Stomach smooth muscle (tissue), 2 donors: ENCODE data around the gene ABCA4.

Source experiments
- H3K27ac ChIP-seq: one replicate; pipeline ENCODE4 v1.7.0; 2013; ENCODE audit warnings: mild to moderate bottlenecking, low read length, inconsistent platforms
- H3K27me3 ChIP-seq, 2 donors: one replicate each; pipeline ENCODE4 v1.7.0; 2013; ENCODE audit warnings: low read length in 2 of 2; ENCODE audit not compliant: insufficient read depth in 2 of 2, control insufficient read depth in 1 of 2
- H3K36me3 ChIP-seq, 2 donors: one replicate each; pipeline ENCODE4 v1.7.0; 2013; ENCODE audit warnings: low read length in 2 of 2; ENCODE audit not compliant: control insufficient read depth in 2 of 2, insufficient read depth in 2 of 2
- H3K4me1 ChIP-seq: one replicate; pipeline ENCODE4 v1.7.0; 2013; ENCODE audit warnings: low read length; ENCODE audit not compliant: control insufficient read depth, insufficient read depth
- H3K4me3 ChIP-seq, 2 donors: one replicate each; pipeline ENCODE4 v1.7.0; 2013; ENCODE audit warnings: low read length in 2 of 2
- H3K9ac ChIP-seq, 2 donors: one replicate each; pipeline ENCODE4 v1.7.0; 2013; ENCODE audit warnings: low read length in 2 of 2, mild to moderate bottlenecking in 1 of 2
- H3K9me3 ChIP-seq, 2 donors: one replicate each; pipeline ENCODE4 v1.7.0; 2013; ENCODE audit warnings: low read length in 2 of 2; ENCODE audit not compliant: control insufficient read depth in 2 of 2
- donor health status: healthy.
- donor health status: Pancreatic carcinoma.

Gene ABCA4

DNA sequence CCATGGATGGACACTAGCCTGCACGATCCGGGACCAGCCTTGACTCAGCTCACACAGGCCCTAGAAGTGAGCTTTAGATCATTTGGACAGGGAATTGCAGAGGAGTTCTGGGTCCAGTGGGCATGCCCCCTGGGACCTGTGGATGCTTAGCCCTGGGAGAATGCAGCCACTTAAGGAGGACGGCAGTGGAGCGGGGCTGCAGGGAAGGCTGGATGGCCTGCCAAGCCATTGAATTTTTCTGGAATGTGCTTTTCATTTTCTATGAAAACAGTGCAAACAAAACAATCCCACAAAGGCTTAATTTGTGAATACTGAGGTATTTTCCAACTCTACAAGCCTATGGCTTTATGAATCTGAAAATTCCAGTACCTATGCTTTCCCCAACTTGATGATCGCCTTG is 131.3 kb downstream of the ABCA4 start:
- Histone ChIP-seq H3K27me3 (peaks cover 0 to 2% of the 10 kb centered on the region in 2 donors), H3K36me3 (no peaks in the 10 kb centered on the region), H3K4me3 (no peak overlapping the region), H3K4me1 (no peaks in the 10 kb centered on the region), H3K9ac (no peak overlapping the region), H3K27ac (no peak overlapping the region), H3K9me3 (no peaks in the 10 kb centered on the region)

DNA sequence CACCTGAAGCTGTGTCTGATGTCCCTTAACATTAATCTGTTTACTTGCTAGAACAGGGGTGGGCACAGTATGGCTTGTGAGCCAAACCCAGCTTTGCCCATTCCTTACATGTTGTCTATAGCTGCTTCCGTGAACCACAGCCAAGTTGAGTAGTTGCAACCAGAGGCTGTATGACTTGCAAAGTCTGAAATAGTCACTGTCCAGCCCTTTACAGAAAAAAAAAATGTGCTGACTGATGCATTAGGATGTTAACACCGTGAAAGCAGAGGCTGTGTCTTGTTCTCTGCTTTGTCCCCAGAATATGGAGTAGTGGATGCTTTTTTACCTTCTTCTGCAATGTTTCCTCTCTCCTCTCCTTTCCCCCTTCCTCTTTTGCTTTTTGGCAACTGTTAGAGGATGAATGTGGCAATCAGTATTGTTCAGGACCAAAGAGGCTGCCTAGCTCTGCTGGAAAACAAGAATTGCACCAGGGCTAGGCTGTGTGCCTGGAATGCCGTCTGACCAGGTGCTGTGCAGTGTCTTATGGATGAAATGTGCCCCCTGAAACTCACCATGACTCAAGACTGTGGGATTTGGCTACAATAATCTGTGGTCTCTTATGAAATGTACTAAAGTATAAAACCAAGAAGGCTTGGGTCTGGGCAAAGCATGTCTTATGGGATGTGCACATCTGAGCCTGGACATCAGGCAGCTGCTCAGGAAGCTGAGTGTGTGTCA is 132.2 kb downstream of the ABCA4 start:
- no peak overlapping the region for H3K27ac ChIP-seq
- H3K9me3 ChIP-seq: no peaks in the 10 kb centered on the region
- H3K9ac ChIP-seq: no peak overlapping the region
- no peaks in the 10 kb centered on the region for H3K4me1 ChIP-seq
- no peaks in the 10 kb centered on the region for H3K36me3 ChIP-seq
- no peak overlapping the region for H3K4me3 ChIP-seq
- H3K27me3 ChIP-seq: peaks cover 0 to 2% of the 10 kb centered on the region in 2 donors

DNA sequence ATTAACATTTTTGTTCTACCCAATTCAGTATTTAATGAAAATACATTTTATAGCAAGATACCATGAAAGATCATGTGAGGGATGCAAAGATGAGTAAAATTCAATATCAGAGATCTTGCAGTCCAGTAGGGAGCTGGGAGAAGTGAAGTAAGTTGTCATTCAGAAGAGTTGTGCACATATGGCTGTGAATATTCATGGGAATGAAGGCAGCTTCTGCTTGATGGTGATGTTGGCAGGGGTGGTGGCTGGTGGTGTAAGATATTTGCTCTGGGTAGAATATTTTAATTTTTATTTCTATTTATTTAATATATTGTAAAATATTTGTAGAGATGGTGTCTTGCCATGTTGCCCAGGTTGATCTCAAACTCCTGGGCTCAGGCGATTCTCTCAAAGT is 139.7 kb downstream of the ABCA4 start:
- Histone ChIP-seq H3K27me3 (no peaks in the 10 kb centered on the region), H3K27ac (no peak overlapping the region), H3K4me3 (no peak overlapping the region), H3K9ac (no peak overlapping the region), H3K36me3 (no peaks in the 10 kb centered on the region), H3K9me3 (no peaks in the 10 kb centered on the region), H3K4me1 (peaks cover 10% of the 10 kb centered on the region)

DNA sequence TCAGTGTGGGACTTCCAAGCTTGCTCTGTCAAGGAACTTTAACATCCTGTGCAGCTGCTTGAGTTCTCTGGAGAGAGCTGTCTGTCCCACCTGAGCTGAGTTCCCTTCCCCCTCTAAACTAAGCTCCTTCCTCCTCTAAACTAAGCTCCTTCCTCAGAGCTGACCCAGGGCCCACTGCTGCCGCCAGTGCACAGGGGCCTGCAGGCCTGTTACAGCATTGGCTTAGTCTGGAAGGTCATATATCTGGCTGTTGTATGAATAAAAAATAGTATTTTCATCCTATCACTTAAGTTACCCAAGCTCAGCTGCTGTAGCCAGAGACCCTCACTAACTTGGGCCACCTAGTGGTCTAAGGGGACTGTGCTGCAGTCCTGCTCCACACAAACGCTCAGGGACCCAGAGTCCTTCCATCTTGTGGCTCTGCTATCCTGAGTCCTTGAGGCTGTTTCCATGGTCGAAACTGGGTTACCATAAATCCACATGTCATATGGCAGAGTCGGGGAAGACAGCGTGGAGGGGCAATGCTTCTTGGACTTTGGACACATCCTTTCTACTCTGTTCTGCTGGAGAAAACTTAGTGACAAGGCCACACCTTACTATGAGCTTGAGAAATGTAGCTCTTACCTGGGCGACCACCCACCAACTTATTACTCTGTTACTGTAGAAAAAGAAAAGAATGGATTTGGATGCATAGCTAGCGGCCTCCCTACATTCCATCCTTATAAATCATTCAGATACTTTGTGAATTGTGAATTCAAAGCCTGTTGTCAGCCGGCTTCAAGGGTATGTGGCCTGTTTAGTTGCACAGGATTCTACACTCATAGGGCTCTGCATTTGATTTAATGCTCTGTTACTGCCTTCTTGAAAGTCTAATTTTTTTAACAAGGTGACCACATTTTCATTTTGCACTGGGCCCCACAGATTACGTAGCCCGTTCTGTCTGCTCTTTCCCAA is 140.4 kb downstream of the ABCA4 start:
- no peak overlapping the region for H3K4me3 ChIP-seq
- no peak overlapping the region for H3K9ac ChIP-seq
- H3K27me3 ChIP-seq: no peaks in the 10 kb centered on the region
- no peaks in the 10 kb centered on the region for H3K36me3 ChIP-seq
- no peaks in the 10 kb centered on the region for H3K9me3 ChIP-seq
- peak overlapping the region; percentile 55 for H3K27ac ChIP-seq
- peaks cover 10% of the 10 kb centered on the region for H3K4me1 ChIP-seq

- no peaks in the 10 kb centered on the region for H3K27me3 ChIP-seq
- no peaks in the 10 kb centered on the region for H3K9me3 ChIP-seq
- peaks cover 10% of the 10 kb centered on the region for H3K4me1 ChIP-seq
- H3K9ac ChIP-seq: no peak overlapping the region
- peak overlapping the region; percentile 55 for H3K27ac ChIP-seq
- H3K36me3 ChIP-seq: no peaks in the 10 kb centered on the region
- no peak overlapping the region for H3K4me3 ChIP-seq
Observed at GRCh38 chr1:93979718-93980319, 141.1 kb downstream of the ABCA4 start.

- H3K27ac ChIP-seq: no peak overlapping the region
- H3K4me1 ChIP-seq: peaks cover 10% of the 10 kb centered on the region
- H3K9ac ChIP-seq: no peak overlapping the region
- no peaks in the 10 kb centered on the region for H3K27me3 ChIP-seq
- no peak overlapping the region for H3K4me3 ChIP-seq
- no peaks in the 10 kb centered on the region for H3K36me3 ChIP-seq
- H3K9me3 ChIP-seq: no peaks in the 10 kb centered on the region
Observed at GRCh38 chr1:93979040-93979717, 141.8 kb downstream of the ABCA4 start.

DNA sequence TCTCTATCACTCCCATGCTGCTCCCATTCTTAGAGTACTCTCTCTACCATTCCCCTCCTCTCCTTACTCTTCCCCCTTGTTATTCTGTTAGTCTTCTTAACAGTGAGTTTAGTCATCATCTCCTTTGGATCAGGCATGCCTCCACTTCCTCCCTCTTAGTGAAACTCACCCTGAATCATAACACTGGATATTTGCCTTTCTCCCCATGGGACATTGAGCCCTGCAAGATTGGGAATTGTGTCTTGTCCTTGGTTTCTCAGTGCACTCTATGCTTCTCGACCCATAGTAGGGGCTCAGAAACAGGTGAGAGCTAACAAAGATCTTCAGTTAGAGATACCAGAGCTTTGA is 143.4 kb downstream of the ABCA4 start:
- H3K36me3 ChIP-seq: no peaks in the 10 kb centered on the region
- H3K27ac ChIP-seq: no peak overlapping the region
- H3K4me1 ChIP-seq: peaks cover 10% of the 10 kb centered on the region

DNA sequence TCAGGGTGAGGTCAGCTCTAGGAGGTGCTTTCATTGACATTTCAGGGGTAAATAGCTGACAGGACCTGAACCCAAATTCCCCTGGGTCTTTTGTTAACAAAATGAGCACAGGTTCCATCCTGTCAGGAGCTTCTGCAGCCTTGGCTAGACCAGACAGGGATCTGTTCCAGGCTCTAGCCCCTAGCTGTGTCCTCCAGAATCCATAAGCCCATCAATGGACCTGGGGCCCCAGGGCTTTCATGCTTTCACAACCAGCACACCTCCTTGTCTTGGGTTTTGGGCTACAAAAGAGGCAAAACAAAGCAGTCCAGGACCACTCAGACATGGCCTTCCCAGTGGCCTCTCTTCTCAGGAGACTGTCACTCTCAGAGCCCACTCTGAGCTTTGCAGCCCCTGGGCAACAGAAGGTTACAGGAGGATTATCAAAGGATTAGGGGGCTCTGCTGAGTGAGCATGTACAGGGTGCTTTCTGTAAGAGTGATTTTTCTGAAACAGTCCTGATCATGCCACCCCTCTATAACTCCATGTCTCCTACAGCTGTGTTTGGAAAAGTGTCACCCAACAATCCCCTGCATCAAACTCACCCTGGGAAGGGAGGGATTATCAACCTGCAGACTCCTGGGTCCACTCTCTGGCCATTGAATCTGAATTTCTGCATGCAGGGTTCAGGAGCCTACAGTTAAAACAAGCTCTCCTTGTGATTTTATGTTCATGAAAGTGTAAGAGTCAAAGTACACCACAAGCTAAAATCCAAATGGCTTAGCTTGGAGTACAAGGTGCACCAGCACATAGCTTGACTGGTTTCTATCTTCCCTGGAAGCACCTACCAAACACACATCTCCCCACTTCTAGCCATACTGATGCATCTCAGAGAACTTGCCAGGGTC is 144.0 kb downstream of the ABCA4 start:
- Histone ChIP-seq H3K4me1 (peaks cover 10% of the 10 kb centered on the region), H3K4me3 (no peak overlapping the region), H3K27ac (no peak overlapping the region), H3K9me3 (no peaks in the 10 kb centered on the region), H3K36me3 (no peaks in the 10 kb centered on the region), H3K9ac (no peak overlapping the region), H3K27me3 (no peaks in the 10 kb centered on the region)

More for the DNA sequence above, 143.4 kb downstream of the ABCA4 start:
- Histone ChIP-seq H3K27me3 (no peaks in the 10 kb centered on the region), H3K9ac (no peak overlapping the region), H3K4me3 (no peak overlapping the region), H3K9me3 (no peaks in the 10 kb centered on the region)

DNA sequence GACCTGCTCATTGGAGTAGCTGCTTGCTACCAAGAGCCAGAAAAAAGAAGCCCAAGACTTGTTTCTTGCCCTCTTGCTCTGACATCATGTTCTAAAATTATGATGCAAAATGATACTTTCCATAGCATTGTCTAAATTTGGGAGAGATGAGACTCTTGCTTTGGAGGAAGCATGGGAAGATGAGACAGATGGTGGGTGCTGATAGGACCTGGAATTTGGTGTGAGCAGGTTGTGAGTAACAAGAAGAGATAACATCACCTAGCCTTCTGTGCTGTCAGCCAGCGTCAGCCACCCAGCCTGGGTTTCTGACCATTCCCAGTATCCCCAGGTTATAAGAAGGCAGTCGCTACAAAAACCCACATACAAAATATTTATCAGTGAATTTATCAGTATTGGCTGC is 144.7 kb downstream of the ABCA4 start:
- Histone ChIP-seq H3K4me3 (no peak overlapping the region), H3K9ac (no peak overlapping the region), H3K4me1 (peaks cover 10% of the 10 kb centered on the region), H3K36me3 (no peaks in the 10 kb centered on the region), H3K27me3 (no peaks in the 10 kb centered on the region), H3K9me3 (no peaks in the 10 kb centered on the region), H3K27ac (no peak overlapping the region)

- Histone ChIP-seq H3K36me3 (no peaks in the 10 kb centered on the region), H3K27me3 (no peaks in the 10 kb centered on the region), H3K9me3 (no peaks in the 10 kb centered on the region), H3K4me1 (no peaks in the 10 kb centered on the region), H3K4me3 (no peak overlapping the region), H3K9ac (no peak overlapping the region), H3K27ac (no peak overlapping the region)
Observed at GRCh38 chr1:93972341-93972740, 148.6 kb downstream of the ABCA4 start.
